Hepatocyte (in vitro differentiated cells): Measurements from ENCODE around the gene AGAP1. TPM values are rescaled to one million over a fixed set of nuclear protein-coding genes. Genes with fewer than 3 reads are reported as not detected.
A peak's percentile ranks its signal among the peaks of the same experiment; 100 is the strongest.

Experiments
- DNase-seq: peaks from one replicate; pipeline ENCODE4 v3.0.0-alpha.2; 2016; ENCODE audit warnings: low spot score
- H2AFZ ChIP-seq: fragments of 200-600 bp; sonication (generic); 2 replicates; pipeline ENCODE4 v1.6.0; 2016; ENCODE audit warnings: antibody characterized with exemption, mild to moderate bottlenecking
- H3K27ac ChIP-seq: fragments of 200-600 bp; sonication (generic); 2 replicates; pipeline ENCODE4 v1.5.1; 2016; ENCODE audit warnings: mild to moderate bottlenecking
- H3K27me3 ChIP-seq: fragments of 200-600 bp; sonication (generic); 2 replicates; pipeline ENCODE4 v1.6.1; 2016
- H3K36me3 ChIP-seq: fragments of 200-600 bp; sonication (generic); replicated peaks from 2 replicates; pipeline ENCODE4 v1.5.1; 2016; ENCODE audit warnings: low read depth; ENCODE audit not compliant: insufficient read depth
- H3K4me1 ChIP-seq: fragments of 200-600 bp; sonication (generic); 2 replicates; pipeline ENCODE4 v1.5.1; 2016; ENCODE audit warnings: mild to moderate bottlenecking, moderate library complexity; ENCODE audit not compliant: insufficient read depth
- H3K4me2 ChIP-seq: fragments of 200-600 bp; sonication (generic); 2 replicates; pipeline ENCODE4 v1.6.0; 2016
- H3K4me3 ChIP-seq: fragments of 200-600 bp; sonication (generic); 2 replicates; pipeline ENCODE4 v1.5.1; 2016; ENCODE audit warnings: mild to moderate bottlenecking
- H3K79me2 ChIP-seq: fragments of 200-600 bp; sonication (generic); 2 replicates; pipeline ENCODE4 v1.6.0; 2017; ENCODE audit warnings: mild to moderate bottlenecking
- H3K9me2 ChIP-seq: fragments of 200-600 bp; sonication (generic); replicated peaks from 2 replicates; pipeline ENCODE4 v1.6.0; 2017; ENCODE audit warnings: mild to moderate bottlenecking; ENCODE audit not compliant: insufficient read depth
- H3K9me3 ChIP-seq: fragments of 200-600 bp; sonication (generic); 2 replicates; pipeline ENCODE4 v1.5.1; 2016; ENCODE audit warnings: low read depth, mild to moderate bottlenecking
- H4K20me1 ChIP-seq: fragments of 200-600 bp; sonication (generic); 2 replicates; pipeline ENCODE4 v1.6.0; 2016; ENCODE audit warnings: mild to moderate bottlenecking; ENCODE audit not compliant: insufficient read depth, poor library complexity, severe bottlenecking
- CTCF ChIP-seq: fragments of 200-600 bp; sonication (generic); IDR thresholded peaks from 2 replicates; pipeline ENCODE4 v1.5.1; 2016; ENCODE audit warnings: antibody characterized with exemption, mild to moderate bottlenecking; ENCODE audit not compliant: poor library complexity
- EZH2 ChIP-seq: fragments of 200-600 bp; sonication (generic); IDR thresholded peaks from 2 replicates; pipeline ENCODE4 v1.6.1; 2016; ENCODE audit warnings: antibody characterized with exemption, mild to moderate bottlenecking, borderline replicate concordance
- EZH2phosphoT487 ChIP-seq: fragments of 200-600 bp; sonication (generic); IDR thresholded peaks from one replicate; pipeline ENCODE4 v1.6.1; 2018; ENCODE audit warnings: antibody characterized with exemption, mild to moderate bottlenecking, low read depth, moderate library complexity; ENCODE audit not compliant: unreplicated experiment, severe bottlenecking
- WGBS: methylation state at CpG from one replicate; pipeline ENCODE4 v1.1.6; 2016; ENCODE audit warnings: low lambda C conversion rate; ENCODE audit errors: missing lambda C conversion rate; 5-methylcytosine and 5-hydroxymethylcytosine counted together
- polyA plus RNA-seq: library from polyadenylated mRNA; unstranded; fragments of >200 nt; fragmentation: Nextera tagmentation; extraction: Ambion mirVana; gene quantifications from 2 replicates; pipeline ENCODE4 v1.2.1, GENCODE V29; 2016
- total RNA-seq: library from RNA; depleted of rRNA; stranded (reverse); fragments of >200 nt; gene quantifications from 2 replicates; pipeline ENCODE4 v1.2.3, GENCODE V29; 2014

Gene AGAP1
- total and polyA plus RNA-seq, 2 experiments from 2014 or later, result 12.1 to 20.0 TPM

GRCh38 chr2:235569837-235570236 is 76.0 kb downstream of the AGAP1 start:
- Histone ChIP-seq H3K4me1 (peaks cover 4% of the 10 kb centered on the region), H3K36me3 (no peaks in the 10 kb centered on the region), H3K27me3 (no peaks in the 10 kb centered on the region), H2AFZ (no peak overlapping the region), H3K27ac (peak overlapping the region; percentile 7), H3K9me2 (no peaks in the 10 kb centered on the region), H3K79me2 (peaks cover 77% of the 10 kb centered on the region), H3K4me2 (peak overlapping the region; percentile 5), H4K20me1 (peaks cover 13% of the 10 kb centered on the region), H3K4me3 (no peak overlapping the region), H3K9me3 (no peaks in the 10 kb centered on the region)
- no peak for TF ChIP-seq CTCF
- no peak for TF ChIP-seq EZH2phosphoT487
- no peak for TF ChIP-seq EZH2
- DNase-seq, result no peak
- whole genome bisulfite sequencing, result 79% methylated on average over 7 of the region's 7 CpGs

GRCh38 chr2:235570256-235570655 is 76.4 kb downstream of the AGAP1 start:
- TF ChIP-seq EZH2 (no peak), CTCF (no peak), EZH2phosphoT487 (no peak)
- H3K36me3 ChIP-seq, result no peaks in the 10 kb centered on the region
- H3K4me3 ChIP-seq, result no peak overlapping the region
- peaks cover 9% of the 10 kb centered on the region for H4K20me1 ChIP-seq
- no peak overlapping the region for H2AFZ ChIP-seq
- H3K4me2 ChIP-seq, result peak overlapping the region; percentile 5
- H3K4me1 ChIP-seq, result peaks cover 4% of the 10 kb centered on the region
- no peak for DNase-seq
- no peaks in the 10 kb centered on the region for H3K9me3 ChIP-seq
- no peaks in the 10 kb centered on the region for H3K27me3 ChIP-seq
- H3K9me2 ChIP-seq, result no peaks in the 10 kb centered on the region
- peak overlapping the region; percentile 7 for H3K27ac ChIP-seq
- peaks cover 77% of the 10 kb centered on the region for H3K79me2 ChIP-seq
- 36% methylated on average over 4 of the region's 4 CpGs for whole genome bisulfite sequencing

- peaks cover 4% of the 10 kb centered on the region for H3K4me1 ChIP-seq
- peaks cover 8% of the 10 kb centered on the region for H4K20me1 ChIP-seq
- H3K9me3 ChIP-seq, result no peaks in the 10 kb centered on the region
- H3K27ac ChIP-seq, result peak overlapping the region; percentile 7
- H3K27me3 ChIP-seq, result no peaks in the 10 kb centered on the region
- no peak for DNase-seq
- H3K9me2 ChIP-seq, result no peaks in the 10 kb centered on the region
- H3K4me3 ChIP-seq, result no peak overlapping the region
- WGBS, result 93% methylated on average over 9 of the region's 9 CpGs
- no peak overlapping the region for H2AFZ ChIP-seq
- no peak overlapping the region for H3K4me2 ChIP-seq
- no peak for TF ChIP-seq EZH2
- TF ChIP-seq EZH2phosphoT487, result no peak
- no peak for TF ChIP-seq CTCF
- H3K79me2 ChIP-seq, result peaks cover 77% of the 10 kb centered on the region
- H3K36me3 ChIP-seq, result no peaks in the 10 kb centered on the region
These were observed 77.3 kb downstream of the AGAP1 start for GRCh38 chr2:235570966-235571692.
